GM12872 (cell line): Measurements from ENCODE around the gene NRN1.

Experiments used
- CTCF ChIP-seq: IDR thresholded peaks from 3 replicates; pipeline ENCODE4 v1.5.1; 2011; ENCODE audit warnings: low read depth, mild to moderate bottlenecking, low read length, moderate library complexity; ENCODE audit not compliant: insufficient read depth

The NRN1 gene

GRCh38 chr6:6005051-6006005, 1.4 kb downstream of the NRN1 start:
- no peak for TF ChIP-seq CTCF

- no peak for TF ChIP-seq CTCF
These were observed 2.2 kb downstream of the NRN1 start for GRCh38 chr6:6004390-6004995.

GRCh38 chr6:6003621-6004366, 2.9 kb downstream of the NRN1 start:
- no peak for TF ChIP-seq CTCF

GRCh38 chr6:6002848-6003620, 3.7 kb downstream of the NRN1 start:
- TF ChIP-seq CTCF: no peak

GRCh38 chr6:6002005-6002847, 4.5 kb downstream of the NRN1 start:
- no peak for TF ChIP-seq CTCF

GRCh38 chr6:6001443-6001842, 5.3 kb downstream of the NRN1 start:
- TF ChIP-seq CTCF: no peak
